Measurements from ENCODE around the gene FBXW4.
"Not testable (repeated sequence)": the region's sequence is repeated elsewhere in the genome, so short reads cannot be mapped to it uniquely, and the experiment has no call there.

Gene FBXW4

DNA sequence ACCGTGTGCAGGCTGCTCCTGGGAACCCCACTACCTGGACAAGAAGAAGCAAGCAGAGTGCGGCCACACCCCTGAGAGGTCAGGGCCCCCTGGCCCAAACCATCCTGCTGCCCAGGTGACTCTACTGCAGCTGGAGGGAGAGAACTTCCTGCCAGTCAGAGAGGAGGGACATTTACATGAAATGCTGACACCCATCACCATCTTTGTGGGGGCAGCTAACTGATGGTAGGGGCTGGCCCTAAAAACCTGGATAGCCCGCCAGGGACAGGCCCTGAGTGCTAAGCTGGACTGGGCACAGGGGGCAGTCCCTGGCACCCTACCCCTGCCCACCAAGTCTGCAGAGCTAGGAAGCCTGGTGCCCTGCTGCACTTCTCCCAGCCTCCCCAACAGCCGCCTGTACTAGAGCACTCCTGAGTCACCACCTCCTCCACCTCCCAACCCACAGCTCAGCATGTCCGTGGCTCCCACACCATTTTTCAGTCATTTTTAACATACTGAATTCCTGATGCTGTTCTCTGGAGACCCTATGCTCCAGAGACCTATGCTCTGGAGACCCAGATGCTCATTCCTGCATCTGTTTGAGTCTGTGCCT is 79.3 kb downstream of the FBXW4 start:
- no peak for DNase-seq

DNA sequence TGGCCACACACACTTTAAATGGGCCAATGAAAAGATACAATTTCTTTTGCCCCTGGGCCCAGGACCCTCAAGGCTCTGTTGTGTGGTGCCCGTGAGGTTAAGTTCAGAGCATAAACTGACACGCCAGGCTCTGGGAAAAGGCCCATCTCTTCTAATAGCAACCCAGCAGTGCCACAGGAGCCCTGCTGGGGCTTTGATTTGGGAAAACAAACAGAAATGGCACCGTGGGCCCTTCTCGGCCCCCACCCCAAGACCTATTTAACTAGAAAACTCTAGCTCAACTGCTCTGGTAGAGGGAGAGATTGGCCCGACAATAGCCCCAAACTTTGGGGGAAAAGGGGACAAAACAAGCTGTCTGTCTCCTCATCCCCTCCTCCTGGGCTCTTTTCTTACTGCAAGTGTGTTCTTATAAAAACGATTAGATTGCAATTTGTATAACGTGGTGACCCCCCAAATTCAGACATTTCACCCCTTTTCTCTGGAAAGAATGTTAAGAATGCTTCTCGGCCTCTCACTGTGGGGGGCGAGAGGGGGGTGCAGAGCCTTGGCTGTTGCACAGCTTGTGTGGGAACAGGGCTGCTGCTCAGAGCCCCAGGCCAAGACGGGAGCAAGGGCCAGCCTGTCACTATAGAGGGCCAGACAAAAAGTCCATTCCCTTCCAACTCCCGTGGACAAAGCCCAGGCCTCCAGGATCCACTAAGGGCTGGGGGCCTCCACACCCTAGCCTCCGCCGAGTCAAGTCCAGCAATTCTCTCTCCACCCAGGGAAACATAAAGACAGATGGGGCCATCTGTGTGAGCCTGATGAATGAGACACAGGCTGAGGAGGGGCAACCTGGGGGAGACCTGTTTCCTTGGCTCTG is 80.1 kb downstream of the FBXW4 start:
- no peak for DNase-seq

DNA sequence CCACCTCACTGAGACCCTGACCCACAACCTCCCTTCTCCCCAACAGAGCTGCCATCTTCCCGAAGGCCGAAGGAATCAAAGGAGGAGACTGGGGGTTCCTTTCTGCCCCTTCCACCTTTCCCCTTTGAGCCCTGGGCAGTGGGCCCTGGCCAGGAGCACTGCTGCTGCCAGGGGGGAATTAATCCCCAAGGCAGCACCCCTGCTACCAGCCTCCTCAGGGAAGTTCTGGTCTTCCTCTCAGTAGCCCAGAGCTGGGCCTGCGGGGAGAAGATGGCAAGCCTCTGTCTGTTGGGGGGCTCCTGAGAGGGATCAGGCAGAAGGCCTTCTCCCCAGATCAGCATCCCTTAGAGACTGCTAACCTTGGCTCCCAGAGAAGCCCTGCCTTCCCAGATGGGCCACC is 81.3 kb downstream of the FBXW4 start:
- DNase-seq = no peak

DNA sequence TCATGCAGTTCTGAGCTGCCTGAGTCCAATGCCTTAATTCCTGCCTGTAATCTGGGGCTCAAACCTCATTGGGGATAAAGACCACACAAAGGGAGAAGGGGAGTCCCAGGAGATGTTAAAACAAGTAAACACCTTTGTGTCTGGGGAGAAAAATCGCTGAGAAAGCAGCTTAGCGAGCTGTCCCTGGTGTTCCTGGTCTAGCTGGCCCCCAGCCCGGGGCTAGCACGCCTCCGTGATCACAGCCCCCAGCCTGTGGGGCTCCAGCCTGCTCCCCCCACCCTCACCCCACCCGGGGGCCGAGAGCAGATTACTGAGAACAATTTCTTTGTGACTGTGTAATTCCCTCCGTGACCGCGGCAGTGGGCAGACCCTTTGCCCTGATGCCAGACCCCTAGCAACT is 82.1 kb downstream of the FBXW4 start:
- no peak for DNase-seq

DNA sequence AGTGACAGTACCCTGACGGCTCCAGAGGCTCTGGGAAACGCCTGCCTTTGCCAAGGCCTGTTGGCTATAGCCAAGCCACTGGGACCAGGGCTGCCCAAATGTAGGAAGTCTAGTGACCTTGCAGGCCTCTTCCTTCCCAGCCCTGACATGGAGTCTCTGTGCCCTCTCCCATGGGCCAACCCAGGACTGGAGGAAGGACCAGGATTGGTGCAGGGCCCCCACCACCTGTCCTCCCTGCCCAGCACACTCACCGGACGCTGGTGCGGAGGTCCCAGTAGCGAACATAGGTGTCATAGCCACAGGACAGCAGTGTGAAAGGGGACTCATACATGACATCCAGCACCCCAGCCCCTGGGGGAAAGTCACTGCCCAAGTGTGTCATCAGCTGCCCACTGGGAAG is 82.9 kb downstream of the FBXW4 start:
- no peak for DNase-seq

DNA sequence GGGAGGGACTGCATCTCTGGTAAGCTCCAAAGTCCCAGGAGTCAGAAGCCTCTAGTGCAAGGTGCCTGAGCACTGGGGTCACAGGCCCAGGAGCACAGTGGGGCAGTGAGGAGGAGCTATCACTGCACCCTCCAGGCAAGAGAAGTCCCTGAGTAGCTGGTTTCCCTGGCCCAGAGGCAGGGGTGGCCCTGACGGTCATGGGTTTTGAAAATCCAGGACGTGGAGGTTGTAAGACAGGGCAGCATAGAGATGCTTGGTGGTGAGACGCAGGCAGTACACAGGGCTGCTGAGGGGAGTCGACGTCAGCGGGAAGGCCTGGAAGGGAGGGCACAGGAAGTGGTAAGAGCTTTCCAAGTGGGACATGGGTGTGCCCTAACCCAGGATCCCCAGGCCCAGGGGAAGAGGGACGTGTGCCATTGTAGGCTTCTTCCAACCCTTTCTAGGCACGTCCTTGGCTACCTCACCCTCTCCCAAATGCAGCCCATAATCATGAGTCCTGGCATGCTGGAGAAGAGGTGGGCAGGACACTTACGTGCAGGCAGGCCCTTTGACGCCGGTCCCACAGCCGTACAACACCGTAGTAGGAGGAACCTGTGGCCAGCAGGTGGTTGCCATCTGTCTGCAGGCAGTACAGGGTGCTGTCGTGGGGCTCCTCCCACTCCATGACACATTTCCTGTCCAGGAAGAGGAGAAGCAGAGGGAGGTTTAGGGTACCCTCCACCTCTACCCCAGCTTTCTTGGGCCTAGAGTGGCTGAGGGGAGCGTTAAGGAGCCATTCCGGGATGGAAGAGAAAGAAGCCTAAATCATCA is 83.7 kb downstream of the FBXW4 start:
- no peak for DNase-seq

DNA sequence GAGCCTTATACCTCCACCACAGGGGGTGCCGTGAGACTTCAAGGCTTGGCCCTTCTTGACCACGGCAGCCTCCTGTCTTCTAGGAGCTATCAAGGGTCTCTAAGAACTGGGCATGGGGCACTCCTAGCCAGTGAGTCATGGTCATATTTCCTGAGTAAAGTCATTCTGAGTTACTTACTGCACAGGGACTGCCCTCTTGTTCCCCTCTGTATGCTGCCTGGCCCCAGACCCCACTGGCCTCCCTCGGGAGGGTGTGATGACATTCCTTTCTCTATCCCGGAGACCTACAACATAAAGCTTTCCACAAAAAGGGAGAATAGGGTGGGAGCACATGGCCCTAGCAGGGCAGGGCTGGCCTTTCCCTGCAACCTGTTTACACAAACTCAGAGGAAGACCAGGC is 85.5 kb downstream of the FBXW4 start:
- no peak for DNase-seq

DNA sequence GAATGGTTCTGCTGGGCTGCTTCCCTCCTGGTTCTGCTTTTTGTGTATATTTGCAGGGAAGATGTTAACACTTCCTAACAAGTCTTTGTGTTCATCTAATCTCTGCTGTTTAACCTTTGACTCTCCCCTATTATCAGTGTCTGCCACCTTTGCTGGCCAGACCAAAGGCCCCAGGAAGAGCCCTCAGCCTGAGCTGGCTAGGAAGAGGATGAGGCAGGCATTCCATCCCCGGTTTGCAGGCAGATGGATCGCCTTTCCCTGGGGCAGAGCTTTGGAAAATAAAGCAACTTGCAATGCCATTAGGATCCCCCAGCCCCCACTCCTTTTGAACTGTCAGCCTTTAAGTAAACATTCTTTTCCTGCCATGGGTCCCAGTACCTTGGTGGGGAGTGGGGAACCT is 87.8 kb downstream of the FBXW4 start:
- no peak for DNase-seq

DNA sequence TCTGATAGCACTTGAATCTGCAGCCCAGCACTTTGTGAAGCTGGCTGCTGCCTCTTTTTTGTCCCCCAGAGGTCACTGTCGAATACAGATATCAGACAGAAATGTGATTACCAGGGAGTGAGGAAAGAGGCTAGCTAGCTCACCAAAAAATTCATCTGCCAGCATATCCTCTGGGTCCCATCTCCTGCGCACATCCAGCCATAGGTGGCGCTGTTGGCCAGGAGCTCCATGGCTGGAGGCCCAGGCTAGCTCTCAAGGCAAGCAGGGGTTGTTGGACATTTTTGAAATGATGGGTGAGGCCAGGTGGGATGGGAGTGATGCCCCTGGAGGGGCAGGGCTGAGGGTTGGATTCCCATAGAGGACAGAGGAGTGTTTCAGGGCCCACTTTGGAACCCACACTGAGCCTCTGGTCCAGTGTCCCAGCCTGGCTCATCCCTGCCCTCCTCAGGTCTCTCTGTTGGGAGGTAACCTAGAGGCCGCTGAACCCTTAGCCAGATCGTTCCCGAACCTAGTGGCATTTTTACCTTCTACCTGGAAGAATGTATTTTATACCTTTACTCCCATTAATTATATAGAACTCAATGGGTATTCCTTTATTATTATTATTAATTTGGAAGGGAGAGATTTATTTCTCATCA is 92.1 kb downstream of the FBXW4 start:
- DNase-seq = peak; percentile 41

DNA sequence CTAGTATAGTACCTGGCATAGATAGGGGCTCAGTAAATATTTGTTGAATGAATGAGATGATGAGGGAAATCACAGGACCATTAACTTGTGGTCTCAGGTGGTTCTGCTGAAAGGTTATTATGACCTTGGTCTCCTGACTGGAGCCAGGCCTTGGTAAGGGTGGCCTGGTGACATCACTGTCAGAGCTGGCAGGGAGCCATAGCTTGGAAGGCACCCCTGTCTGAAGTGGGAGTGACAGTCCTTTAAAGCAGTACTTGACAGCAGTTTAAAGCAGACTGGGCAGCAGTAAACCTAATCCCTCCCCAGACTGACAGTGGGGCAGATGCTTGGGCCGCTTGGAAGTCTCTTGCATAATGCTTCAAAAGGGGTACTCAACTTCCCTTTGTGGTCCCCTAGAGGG is 93.4 kb downstream of the FBXW4 start:
- DNase-seq = no peak

DNA sequence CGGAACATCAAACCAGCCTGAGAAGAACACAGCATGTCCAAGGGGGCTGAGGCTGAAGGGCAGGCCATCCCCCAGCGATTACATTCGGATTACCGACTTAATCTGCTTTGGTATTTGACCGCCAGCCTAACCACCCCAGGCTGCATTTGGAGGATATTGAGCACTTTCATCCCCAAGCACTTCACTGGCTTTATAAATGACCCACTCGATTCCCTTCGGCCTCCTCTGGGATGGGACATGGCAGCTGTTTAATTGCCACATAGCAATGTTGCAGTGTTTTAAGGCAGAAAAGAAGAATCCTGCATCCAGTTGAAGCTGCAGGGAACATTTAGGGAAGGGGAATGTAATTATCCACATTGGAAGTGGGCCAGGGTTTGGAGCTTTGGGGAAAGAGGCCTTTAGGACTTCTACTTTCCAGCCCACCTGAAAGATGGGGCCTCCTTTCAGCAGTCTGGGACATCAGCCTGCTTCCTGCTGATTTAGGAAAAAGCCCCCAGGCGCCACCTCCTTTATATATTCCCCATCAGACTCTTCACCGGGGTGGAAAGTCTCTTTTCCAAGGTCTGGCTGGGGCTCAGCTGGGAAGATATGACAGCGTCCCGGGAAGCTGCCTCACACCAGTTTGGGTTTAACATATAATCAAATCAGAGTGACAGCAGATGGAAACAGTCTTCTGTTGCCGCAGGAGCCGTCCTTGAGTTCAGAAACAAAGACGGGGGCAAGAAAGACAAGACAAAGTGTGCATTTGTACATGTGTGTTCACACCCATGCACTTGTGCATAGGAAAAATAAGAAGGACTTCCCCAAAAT is 97.7 kb downstream of the FBXW4 start:
- DNase-seq = no peak

DNA sequence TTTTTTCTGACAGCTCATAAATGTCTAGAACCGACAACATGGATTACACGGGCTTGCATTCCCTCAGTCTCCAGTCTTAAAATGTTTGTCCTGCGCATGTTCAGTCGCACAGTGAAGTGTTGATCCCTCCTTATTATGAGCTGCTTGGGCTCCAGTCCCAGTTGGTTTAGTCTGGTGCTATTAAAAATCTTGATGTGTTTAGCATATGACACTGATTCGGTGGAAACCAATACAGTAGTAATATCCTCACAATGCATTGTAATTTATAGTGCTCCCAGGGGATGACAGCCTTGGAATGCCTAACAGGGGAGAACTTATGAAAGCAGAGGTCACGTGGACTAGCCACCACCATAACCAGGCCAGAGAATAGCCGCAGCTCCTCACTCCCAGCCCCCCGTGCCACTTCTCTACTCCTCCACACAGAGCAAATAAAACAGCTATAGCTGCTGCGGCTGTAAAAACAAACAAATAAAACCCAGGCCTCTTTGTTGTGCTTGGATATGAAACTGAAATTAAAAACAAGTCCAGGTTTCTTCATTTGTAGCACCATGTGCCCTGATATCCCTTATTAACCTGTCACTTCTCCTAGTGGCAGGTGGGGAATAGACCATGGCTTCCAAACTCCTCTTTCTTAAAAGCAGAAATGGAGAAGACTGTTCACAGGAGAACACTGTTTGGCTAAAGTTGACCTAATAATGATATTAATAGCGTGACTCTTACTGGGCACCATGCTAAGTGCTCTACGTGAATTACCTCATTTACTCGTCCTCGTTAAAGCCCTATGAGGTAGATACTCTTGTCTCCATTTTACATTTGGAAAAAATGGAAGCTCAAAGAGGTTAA is 99.2 kb downstream of the FBXW4 start:
- DNase-seq = no peak

DNA sequence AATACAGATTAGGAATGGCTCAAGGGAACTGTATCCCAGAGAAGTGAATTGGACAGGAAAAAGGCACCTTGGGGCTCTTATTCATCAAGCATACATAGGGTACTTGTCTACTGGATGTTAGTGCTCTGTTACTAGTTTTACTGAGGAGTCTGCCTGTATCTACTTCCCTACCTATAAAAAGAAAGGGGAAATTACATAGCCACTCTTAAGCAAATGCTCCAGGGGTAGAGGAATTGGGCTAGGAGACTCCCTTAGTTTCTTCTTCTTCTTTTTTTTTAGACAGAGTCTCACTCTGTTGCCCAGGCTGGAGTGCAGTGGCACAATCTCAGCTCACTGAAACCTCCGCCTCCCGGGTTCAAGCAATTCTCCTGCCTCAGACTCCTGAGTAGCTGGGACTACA is 101.6 kb downstream of the FBXW4 start:
- not testable (repeated sequence) for DNase-seq

DNA sequence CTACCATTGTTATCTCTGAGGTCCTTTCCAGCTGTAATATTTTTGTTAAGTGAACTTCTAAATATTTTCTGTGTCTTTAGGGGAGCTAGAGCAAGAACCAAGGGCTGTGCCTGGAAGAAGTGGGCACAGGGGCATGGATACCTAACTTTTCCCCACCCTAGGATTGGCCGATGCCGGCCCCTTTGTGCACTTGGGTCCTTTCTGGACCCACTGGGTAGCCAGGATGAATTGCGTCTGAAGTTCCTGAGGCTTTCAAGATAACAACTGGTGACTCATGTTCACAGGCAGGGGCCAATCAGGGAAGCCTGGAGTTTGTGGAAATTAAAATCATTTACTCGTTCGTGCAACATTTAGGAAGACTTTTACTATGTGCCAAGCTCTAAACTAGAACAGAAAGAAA is 106.1 kb downstream of the FBXW4 start:
- no peak for DNase-seq

DNA sequence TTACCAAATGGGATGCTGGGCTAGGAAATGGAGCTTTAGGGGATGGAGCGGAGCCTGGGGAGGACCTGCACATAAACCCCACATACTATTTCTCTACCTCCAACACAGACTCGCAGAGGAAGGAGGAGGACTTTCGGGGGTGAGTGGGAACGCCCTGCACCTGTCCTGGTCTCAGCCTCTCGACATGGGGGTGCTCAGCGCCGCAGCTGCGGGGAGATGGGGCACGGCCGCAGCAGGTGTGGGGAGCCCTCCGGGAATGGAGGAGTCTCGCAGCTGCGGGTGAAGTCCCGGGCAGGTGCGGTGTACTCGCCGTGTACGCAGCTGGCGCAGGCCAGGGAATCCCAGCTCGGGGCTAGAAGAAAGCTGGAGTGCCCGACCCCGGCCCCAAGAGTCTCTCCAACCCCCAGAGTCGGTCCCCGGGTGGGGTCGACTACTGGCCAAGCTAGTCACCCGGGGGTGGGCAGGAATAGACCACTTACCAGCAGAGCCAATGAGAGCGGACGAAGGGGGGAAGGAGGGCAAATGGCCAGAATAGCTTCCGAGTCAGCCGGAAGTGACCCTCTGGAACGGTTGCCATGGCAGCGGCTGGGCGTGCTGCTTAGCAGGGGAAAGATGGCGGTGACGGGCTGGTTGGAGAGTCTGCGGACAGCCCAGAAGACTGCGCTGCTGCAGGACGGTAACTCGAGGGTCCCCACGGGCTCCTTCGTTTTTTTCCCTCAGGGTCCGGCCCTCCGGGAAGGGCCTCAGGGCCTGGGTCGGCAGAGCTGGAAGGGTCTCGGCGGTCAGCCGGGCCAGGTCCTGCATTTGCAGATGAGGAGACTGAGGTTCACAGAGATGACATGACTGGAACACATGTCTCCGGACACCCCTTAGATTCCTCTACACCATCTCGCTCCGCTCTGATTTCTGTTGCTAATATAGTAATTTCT is 107.0 kb downstream of the FBXW4 start, which contains the start of the genes DPCD and POLL:
DPCD (plus strand) TSS at position 597 of the 929 bp plus-strand sequence; CDS start at position 613, 16 bp downstream.
POLL (minus strand) TSS at position 533 of the 929 bp plus-strand sequence. CDS start 897 bp downstream, outside the sequence.
- peak; percentile 81 for DNase-seq

DNA sequence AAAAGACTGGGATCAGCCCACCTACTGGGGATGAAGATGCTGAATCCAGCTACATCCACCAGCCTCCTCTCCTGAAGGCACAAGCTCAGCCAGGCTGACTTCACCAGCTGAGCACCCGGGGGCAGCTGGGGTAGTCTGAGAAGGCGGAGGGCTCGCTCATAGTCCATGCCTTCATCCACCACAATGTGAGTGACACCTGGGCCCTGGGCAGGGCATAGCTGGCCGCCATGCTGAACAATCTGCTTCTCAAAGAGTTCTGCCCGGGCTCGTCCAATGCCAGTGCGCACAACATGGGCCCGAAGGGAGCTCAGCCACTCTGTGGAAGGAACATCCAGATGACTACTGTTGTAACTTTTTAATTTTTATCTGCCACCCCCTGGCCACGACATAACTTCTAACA is 109.1 kb downstream of the FBXW4 start:
- DNase-seq = no peak

DNA sequence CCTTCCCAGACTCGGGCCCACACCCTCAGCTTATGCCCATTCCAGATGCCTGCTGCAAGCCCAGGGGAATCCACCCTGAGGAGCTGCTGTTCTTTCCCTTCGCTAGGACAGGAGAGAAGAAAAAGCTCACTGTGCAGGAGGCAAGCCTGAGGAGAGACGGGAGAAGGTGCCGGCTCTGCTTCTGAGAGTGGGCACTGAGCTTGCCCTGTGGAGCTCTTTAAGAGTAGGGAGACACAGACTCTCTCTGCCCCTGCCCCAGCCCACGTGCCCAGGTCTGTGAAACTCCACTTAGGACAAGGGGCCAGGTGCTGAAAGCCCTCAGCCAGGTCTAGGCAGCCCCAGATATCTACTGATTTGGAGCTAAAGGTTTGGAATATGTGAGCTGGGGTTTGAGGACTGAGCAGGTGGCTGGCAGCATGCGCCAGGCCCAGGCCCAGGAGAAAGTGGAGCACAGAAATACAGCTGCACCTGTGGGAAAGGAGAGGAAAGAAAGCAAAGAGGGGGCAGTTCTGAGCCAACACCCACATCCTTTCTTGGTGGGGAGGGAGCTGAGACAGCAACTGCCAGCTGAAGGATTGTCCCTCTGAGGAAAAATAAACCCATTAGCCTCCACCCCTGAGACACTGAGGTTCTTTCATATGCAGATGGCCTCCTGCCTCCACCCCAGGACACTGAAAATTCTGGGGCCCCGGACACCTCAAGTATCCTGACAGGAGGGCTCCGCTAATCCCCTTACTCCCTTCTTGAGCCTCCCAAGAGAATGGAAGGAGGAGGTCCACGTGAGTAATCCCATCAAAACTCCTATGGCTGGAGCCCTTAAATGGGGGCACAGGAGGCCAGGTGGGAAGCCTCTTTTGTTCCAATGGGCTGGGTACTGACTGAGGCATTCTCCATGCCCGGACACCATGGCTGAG is 114.2 kb downstream of the FBXW4 start:
- no peak for DNase-seq

DNA sequence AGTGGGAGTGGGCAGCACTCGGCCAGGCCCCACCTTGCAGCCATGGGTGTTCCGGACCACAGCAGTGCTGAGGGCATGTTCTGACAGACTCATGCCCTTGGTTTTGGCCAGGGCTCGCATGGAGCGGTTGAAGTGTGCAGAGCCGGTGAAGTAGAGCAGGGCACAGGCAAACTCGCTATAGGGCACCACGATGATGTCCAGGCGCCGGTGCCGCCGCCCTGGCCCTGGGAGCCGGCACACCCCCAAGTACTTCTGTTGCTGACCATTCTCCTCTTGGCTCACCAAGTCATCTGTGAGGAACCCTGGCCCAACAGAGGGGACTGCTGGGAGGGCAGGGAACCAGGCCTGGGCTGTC is 115.5 kb downstream of the FBXW4 start:
- DNase-seq = no peak

All from T-helper 9 cell (primary cell).